ENCODE data around the gene LAPTM4A.

LAPTM4A gene

DNA sequence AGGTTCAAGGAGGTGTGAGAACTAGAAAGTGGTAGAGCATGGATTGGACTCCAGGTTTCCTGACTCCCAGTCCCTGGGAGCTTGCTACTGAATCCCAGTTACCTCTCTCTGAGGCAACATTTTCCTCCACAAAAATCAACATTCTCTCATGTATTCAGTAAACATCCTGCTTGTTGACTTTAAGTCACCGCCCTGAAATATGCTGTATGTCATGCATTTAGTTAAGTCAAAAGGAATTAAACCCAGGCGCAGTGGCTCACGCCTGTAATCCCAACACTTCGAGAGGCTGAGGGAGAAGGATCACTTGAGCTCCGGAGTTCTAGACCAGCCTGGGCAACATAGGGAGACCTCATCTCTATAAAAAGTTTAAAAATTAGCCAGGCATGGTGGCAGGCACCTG, 42.7 kb downstream of the LAPTM4A start:
- in situ Hi-C loops (cut with HindIII; ENCODE audit: low sequenced_read_pairs): no loop called here

DNA sequence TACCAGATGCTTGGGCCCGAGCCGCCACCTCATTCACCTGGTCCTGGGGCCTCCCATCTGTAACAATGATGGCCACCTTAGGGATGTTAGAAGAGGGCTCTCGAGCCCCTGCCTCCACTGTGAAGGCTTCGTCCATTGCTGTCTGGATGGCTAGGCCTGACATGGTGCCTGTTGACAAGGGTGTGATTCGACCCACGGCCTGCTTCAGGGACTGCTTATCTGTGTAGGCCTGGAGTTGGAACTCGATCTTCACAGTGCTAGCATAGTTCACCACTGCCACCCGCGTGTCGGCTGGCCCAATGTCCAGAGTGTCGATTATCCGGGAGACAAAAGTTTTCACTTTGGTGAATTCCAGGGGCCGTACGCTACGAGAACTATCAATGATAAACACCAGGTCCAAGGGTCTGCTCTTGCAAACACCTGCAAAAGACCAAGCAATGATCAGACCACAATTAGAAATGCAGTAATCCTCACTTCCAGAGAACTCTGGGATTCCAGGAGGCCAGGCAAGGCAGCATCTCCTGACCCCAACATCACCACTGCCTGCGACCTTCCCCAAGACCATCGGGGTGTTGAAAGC, 45.4 kb downstream of the LAPTM4A start:
- H3K4me3 ChIP-seq (ENCODE audit: low read depth, low read length): no peak overlapping the region
- in situ Hi-C loops (cut with HindIII; ENCODE audit: low sequenced_read_pairs): no loop called here
- no peak for DNase-seq (ENCODE audit: low read depth, low spot score)
- TF ChIP-seq, protein P1, sequence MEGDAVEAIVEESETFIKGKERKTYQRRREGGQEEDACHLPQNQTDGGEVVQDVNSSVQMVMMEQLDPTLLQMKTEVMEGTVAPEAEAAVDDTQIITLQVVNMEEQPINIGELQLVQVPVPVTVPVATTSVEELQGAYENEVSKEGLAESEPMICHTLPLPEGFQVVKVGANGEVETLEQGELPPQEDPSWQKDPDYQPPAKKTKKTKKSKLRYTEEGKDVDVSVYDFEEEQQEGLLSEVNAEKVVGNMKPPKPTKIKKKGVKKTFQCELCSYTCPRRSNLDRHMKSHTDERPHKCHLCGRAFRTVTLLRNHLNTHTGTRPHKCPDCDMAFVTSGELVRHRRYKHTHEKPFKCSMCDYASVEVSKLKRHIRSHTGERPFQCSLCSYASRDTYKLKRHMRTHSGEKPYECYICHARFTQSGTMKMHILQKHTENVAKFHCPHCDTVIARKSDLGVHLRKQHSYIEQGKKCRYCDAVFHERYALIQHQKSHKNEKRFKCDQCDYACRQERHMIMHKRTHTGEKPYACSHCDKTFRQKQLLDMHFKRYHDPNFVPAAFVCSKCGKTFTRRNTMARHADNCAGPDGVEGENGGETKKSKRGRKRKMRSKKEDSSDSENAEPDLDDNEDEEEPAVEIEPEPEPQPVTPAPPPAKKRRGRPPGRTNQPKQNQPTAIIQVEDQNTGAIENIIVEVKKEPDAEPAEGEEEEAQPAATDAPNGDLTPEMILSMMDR (IDR thresholded peaks at IDR 0.05; ENCODE audit: low read depth, low read length): no peak

More for the DNA sequence above, 42.7 kb downstream of the LAPTM4A start:
- no peak for DNase-seq (ENCODE audit: low read depth, low spot score)
- TF ChIP-seq, protein P1 (IDR thresholded peaks at IDR 0.05; ENCODE audit: low read depth, low read length): no peak
- H3K4me3 ChIP-seq (ENCODE audit: low read depth, low read length): no peak overlapping the region

DNA sequence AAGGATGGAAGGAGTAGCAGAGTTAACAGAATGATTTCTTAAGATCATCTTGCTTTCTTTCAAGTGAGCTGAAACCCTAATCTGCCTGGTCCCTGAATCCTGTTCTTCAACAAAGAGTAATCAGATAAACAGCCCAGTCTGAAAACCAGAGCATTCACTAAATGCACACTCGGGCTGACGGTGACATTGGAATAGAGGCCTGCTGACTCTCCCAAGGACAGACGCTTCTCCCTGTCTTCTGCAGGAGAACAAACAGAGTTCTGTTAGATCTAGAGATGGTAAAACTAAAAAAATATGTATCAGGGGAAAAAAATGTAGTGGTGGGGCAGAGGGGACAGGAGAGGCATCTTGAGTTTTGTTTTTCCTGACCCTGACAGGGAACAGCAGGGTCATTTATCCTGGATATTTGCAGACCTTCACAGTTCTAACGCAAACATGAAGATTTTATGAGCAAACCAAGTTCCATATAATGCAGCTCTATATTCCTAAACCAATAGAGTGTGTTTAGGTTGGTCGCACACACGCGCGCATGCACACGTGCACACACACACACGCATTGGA, 46.3 kb downstream of the LAPTM4A start:
- in situ Hi-C loops (cut with HindIII; ENCODE audit: low sequenced_read_pairs): no loop called here
- TF ChIP-seq, protein P1 (IDR thresholded peaks at IDR 0.05; ENCODE audit: low read depth, low read length): no peak
- DNase-seq (ENCODE audit: low read depth, low spot score): no peak
- H3K4me3 ChIP-seq (ENCODE audit: low read depth, low read length): no peak overlapping the region

- in situ Hi-C loops (cut with HindIII; ENCODE audit: low sequenced_read_pairs): no loop called here
- no peak for DNase-seq (ENCODE audit: low read depth, low spot score)
- TF ChIP-seq, protein P1 (IDR thresholded peaks at IDR 0.05; ENCODE audit: low read depth, low read length): no peak
- no peak overlapping the region for H3K4me3 ChIP-seq (ENCODE audit: low read depth, low read length)
Measured at GRCh38 chr2:20001361-20001863, 50.0 kb downstream of the LAPTM4A start.

GRCh38 chr2:19993731-19994130, 57.7 kb downstream of the LAPTM4A start:
- no peak overlapping the region for H3K4me3 ChIP-seq (ENCODE audit: low read depth, low read length)
- TF ChIP-seq, protein P1 (IDR thresholded peaks at IDR 0.05; ENCODE audit: low read depth, low read length): no peak
- DNase-seq (ENCODE audit: low read depth, low spot score): no peak
- in situ Hi-C loops (cut with HindIII; ENCODE audit: low sequenced_read_pairs): no loop called here

- in situ Hi-C loops (cut with HindIII; ENCODE audit: low sequenced_read_pairs): no loop called here
- no peak for DNase-seq (ENCODE audit: low read depth, low spot score)
- TF ChIP-seq, protein P1 (IDR thresholded peaks at IDR 0.05; ENCODE audit: low read depth, low read length): no peak
- H3K4me3 ChIP-seq (ENCODE audit: low read depth, low read length): no peak overlapping the region
Measured at GRCh38 chr2:19991895-19992294, 59.5 kb downstream of the LAPTM4A start.
